Transverse colon (tissue), 4 donors: Measurements from ENCODE around the gene UBR3. TPM values are rescaled to one million over a fixed set of nuclear protein-coding genes. Genes with fewer than 3 reads are reported as not detected.

Experiments used
- DNase-seq: peaks from one replicate; pipeline ENCODE4 v3.0.0-alpha.2; 2019
- H3K27ac ChIP-seq, 4 donors: fragments of 200-600 bp; sonication (generic); 2 replicates each; pipeline ENCODE4 v1.5.1; 2016 to 2018; ENCODE audit warnings: inconsistent platforms in 4 of 4
- H3K27me3 ChIP-seq: fragments of 200-600 bp; sonication (generic); 2 replicates; pipeline ENCODE4 v1.5.1; 2017; ENCODE audit warnings: inconsistent platforms
- H3K36me3 ChIP-seq, 4 donors: fragments of 200-600 bp; sonication (generic); 2 replicates each; pipeline ENCODE4 v1.5.1; 2017 to 2019; ENCODE audit warnings: inconsistent platforms in 4 of 4
- H3K4me1 ChIP-seq, 4 donors: fragments of 200-600 bp; sonication (generic); 2 replicates each; pipeline ENCODE4 v1.5.1; 2017 to 2020; ENCODE audit warnings: inconsistent platforms in 4 of 4
- H3K4me3 ChIP-seq, 4 donors: fragments of 200-600 bp; sonication (generic); 1 replicate in 1 of 4; 2 replicates in 3 of 4; pipeline versions ENCODE4 v1.5.1 to v1.6.1; 2017 to 2019; ENCODE audit warnings: inconsistent platforms in 4 of 4
- H3K9me3 ChIP-seq, 2 donors: fragments of 200-600 bp; sonication (generic); 2 replicates each; pipeline ENCODE4 v1.5.1; 2017 to 2019; ENCODE audit warnings: inconsistent platforms in 2 of 2
- EP300 ChIP-seq: sonication (generic); formaldehyde crosslinking; IDR thresholded peaks from one replicate; pipeline ENCODE4 v1.6.1; 2017; ENCODE audit warnings: antibody characterized with exemption, low read depth
- POLR2A ChIP-seq: fragments of 450-650 bp; IDR thresholded peaks from one replicate; pipeline ENCODE4 v1.6.1; 2016; ENCODE audit warnings: antibody characterized with exemption, mild to moderate bottlenecking, moderate library complexity
- POLR2AphosphoS5 ChIP-seq, 3 donors: sonication (generic); formaldehyde crosslinking; IDR thresholded peaks; one replicate each; pipeline ENCODE4 v1.6.1; 2016; ENCODE audit warnings: antibody characterized with exemption in 3 of 3
- WGBS, 2 donors: methylation state at CpG; one replicate each; pipeline ENCODE4 v1.1.5; 2018; ENCODE audit warnings: low coverage in 1 of 2; 5-methylcytosine and 5-hydroxymethylcytosine counted together
- in situ Hi-C, 4 donors: fragments of 200-750 bp; cut with MboI; loops; one replicate each; pipeline versions ENCODE4 v1.15.0 to v1.15.1; 2017; ENCODE audit warnings: low sequenced_read_pairs in 3 of 4, low pct_ligation_motif_present in 1 of 4, low pct_unique_long_range_greater_than_20kb in 1 of 4
- intact Hi-C: fragments of 100-400 bp; cut with DNase I; formaldehyde crosslinking; loops from one replicate; pipeline ENCODE4 v1.15.1; 2023; ENCODE audit warnings: low total_unique reads
- total RNA-seq, 4 donors: library from RNA; depleted of rRNA; stranded (reverse); fragments of >200 nt; gene quantifications; one replicate each; pipeline ENCODE4 v1.1.0, GENCODE V29; 2016
- TF ChIP-seq, protein P1 (sequence below), 5 experiments: fragments of 200-600 bp in 3 of 5; fragments of 450-650 bp in 2 of 5; sonication (generic) in 3 of 5; IDR thresholded peaks; 1 replicate in 2 of 5; 2 replicates in 3 of 5; pipeline ENCODE4 v1.5.1; 2016 to 2017; ENCODE audit warnings: antibody characterized with exemption in 5 of 5, inconsistent platforms in 3 of 5, mild to moderate bottlenecking in 2 of 5, moderate library complexity in 1 of 5

The UBR3 gene
- total RNA-seq, 4 donors from 2014 or later, result 45.2 to 79.0 (median 74.1) TPM

GRCh38 chr2:170076189-170076588, 248.9 kb downstream of the UBR3 start:
- in situ Hi-C loops (no loop called here), intact Hi-C loops (no loop called here)
- TF ChIP-seq POLR2AphosphoS5 (IDR thresholded peaks at IDR 0.05) (no peak), POLR2A (no peak), EP300 (no peak)
- TF ChIP-seq, protein P1, sequence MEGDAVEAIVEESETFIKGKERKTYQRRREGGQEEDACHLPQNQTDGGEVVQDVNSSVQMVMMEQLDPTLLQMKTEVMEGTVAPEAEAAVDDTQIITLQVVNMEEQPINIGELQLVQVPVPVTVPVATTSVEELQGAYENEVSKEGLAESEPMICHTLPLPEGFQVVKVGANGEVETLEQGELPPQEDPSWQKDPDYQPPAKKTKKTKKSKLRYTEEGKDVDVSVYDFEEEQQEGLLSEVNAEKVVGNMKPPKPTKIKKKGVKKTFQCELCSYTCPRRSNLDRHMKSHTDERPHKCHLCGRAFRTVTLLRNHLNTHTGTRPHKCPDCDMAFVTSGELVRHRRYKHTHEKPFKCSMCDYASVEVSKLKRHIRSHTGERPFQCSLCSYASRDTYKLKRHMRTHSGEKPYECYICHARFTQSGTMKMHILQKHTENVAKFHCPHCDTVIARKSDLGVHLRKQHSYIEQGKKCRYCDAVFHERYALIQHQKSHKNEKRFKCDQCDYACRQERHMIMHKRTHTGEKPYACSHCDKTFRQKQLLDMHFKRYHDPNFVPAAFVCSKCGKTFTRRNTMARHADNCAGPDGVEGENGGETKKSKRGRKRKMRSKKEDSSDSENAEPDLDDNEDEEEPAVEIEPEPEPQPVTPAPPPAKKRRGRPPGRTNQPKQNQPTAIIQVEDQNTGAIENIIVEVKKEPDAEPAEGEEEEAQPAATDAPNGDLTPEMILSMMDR (IDR thresholded peaks at IDR 0.05), result no peak
- Histone ChIP-seq H3K9me3 (no peaks in the 10 kb centered on the region), H3K4me3 (no peak overlapping the region), H3K4me1 (peaks cover 0 to 5% (median 0%) of the 10 kb centered on the region in 4 donors), H3K36me3 (peaks cover 0 to 6% (median 2%) of the 10 kb centered on the region in 4 donors), H3K27ac (no peak overlapping the region), H3K27me3 (no peaks in the 10 kb centered on the region)
- 89 to 92% methylated on average over 1 of the region's 1 CpG for WGBS, 2 donors
- no peak for DNase-seq

DNA sequence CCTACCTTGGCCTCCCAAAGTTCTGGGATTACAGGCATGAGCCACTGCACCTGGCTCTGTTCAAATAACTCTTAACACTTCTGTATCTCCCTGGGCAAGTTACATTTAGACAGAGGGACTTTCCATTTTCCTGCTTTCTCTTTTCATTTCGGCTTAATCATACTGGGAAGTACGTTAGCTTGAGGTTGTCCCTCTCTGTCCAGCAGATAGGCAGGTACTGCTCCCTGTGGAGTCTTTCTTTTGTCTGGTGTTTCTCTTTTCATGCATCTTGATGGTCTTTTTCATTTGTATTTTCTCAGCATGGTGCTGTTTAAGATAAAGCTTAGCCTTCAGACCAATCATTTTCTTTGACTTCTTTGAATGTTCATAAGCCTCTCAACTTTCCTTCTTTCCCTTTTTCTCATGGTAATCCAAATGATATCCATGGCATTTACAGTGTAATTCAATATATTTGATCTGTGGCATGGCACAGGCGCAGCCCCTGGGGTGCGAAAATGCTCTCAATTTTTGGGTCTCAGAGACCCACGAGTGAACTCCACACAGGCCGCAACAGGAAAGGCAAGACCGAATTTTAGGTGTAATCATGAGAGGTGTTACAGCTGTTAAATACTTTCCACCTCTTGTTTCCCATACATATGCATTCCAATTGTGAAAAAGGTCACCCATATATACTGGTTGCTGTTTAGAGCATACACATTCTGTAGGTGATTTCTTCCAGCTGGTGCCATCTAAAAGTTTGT, 250.7 kb downstream of the UBR3 start:
- Histone ChIP-seq H3K27me3 (no peaks in the 10 kb centered on the region), H3K4me1 (peaks cover 0 to 5% (median 0%) of the 10 kb centered on the region in 4 donors), H3K36me3 (peaks cover 0 to 23% (median 2%) of the 10 kb centered on the region in 4 donors), H3K9me3 (no peaks in the 10 kb centered on the region), H3K27ac (no peak overlapping the region), H3K4me3 (no peak overlapping the region)
- TF ChIP-seq EP300 (no peak), POLR2A (no peak), POLR2AphosphoS5 (IDR thresholded peaks at IDR 0.05) (no peak)
- TF ChIP-seq, protein P1 (IDR thresholded peaks at IDR 0.05), result no peak
- 93 to 94% methylated on average over 7 of the region's 7 CpGs for WGBS, 2 donors
- intact Hi-C loops (no loop called here), in situ Hi-C loops (no loop called here)
- no peak for DNase-seq

- H3K4me1 ChIP-seq, result no peaks in the 10 kb centered on the region
- H3K36me3 ChIP-seq, result peaks cover 0 to 25% (median 2%) of the 10 kb centered on the region in 4 donors
- no peak for DNase-seq
- no peak overlapping the region for H3K27ac ChIP-seq
- 98 to 100% methylated on average over 1 to 2 of the region's 2 CpGs for WGBS, 2 donors
- no peaks in the 10 kb centered on the region for H3K9me3 ChIP-seq
- H3K4me3 ChIP-seq, result no peak overlapping the region
- no peak for TF ChIP-seq EP300
- intact Hi-C loops, result no loop called here
- H3K27me3 ChIP-seq, result no peaks in the 10 kb centered on the region
- in situ Hi-C loops, result no loop called here
Observed at GRCh38 chr2:170084820-170085491, 257.7 kb downstream of the UBR3 start.

DNA sequence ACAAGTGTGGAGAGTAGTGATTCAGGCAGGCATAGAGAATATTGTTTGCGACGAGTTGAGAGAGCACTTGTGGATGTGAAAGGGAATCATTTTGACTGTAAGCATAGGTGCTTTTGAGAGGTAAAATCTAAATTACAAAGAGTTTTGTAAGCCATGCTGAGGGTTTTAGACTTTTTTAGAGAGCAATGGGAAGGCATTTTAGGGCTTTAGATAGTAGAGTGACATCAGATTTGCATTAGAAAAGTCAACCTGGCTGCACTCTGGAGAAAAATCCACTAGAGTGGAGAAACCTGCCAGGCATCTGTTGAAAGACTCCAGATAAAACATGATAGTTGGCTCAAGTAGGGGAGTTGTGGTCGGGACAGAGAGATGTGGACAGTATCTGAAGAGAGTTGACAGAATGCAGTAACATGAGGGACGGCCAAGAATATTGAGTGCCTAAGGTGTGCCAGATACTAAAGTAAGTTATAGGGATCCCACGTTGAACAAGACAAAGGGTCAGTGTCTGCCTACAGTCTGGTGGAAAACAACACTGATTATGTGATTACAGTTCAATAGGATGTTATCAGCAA, 258.9 kb downstream of the UBR3 start:
- no peaks in the 10 kb centered on the region for H3K27me3 ChIP-seq
- in situ Hi-C loops, result no loop called here
- WGBS, 2 donors, result 82 to 85% methylated on average over 5 of the region's 5 CpGs
- no peak overlapping the region for H3K4me3 ChIP-seq
- no peaks in the 10 kb centered on the region for H3K4me1 ChIP-seq
- TF ChIP-seq POLR2A, result no peak
- TF ChIP-seq POLR2AphosphoS5 (IDR thresholded peaks at IDR 0.05), result no peak
- TF ChIP-seq, protein P1 (IDR thresholded peaks at IDR 0.05), result no peak
- TF ChIP-seq EP300, result no peak
- intact Hi-C loops, result no loop called here
- no peak overlapping the region for H3K27ac ChIP-seq
- H3K9me3 ChIP-seq, result no peaks in the 10 kb centered on the region
- H3K36me3 ChIP-seq, result peaks cover 0 to 19% (median 0%) of the 10 kb centered on the region in 4 donors
- no peak for DNase-seq
